OCI-LY3 (cell line): ENCODE data around the gene FTO.

Source experiments
- CTCF ChIP-seq: fragments of 200-600, 300-600 bp; sonication (generic); IDR thresholded peaks from 2 replicates; pipeline ENCODE4 v1.5.1; 2014; ENCODE audit warnings: antibody characterized with exemption, low read length, low read depth
- EZH2phosphoT487 ChIP-seq: fragments of 200-600 bp; shearing (Covaris generic); IDR thresholded peaks from 2 replicates; pipeline ENCODE4 v1.6.1; 2018; ENCODE audit warnings: antibody characterized with exemption, mixed run types, low read depth

- no peak for TF ChIP-seq CTCF
- no peak for TF ChIP-seq EZH2phosphoT487
Observed at GRCh38 chr16:53744449-53744848, 40.5 kb downstream of the FTO start.
